ENCODE data around the gene ELAVL1. TPM values are rescaled to one million over a fixed set of nuclear protein-coding genes. Genes with fewer than 3 reads are reported as not detected.

Gene ELAVL1
- total and polyA plus RNA-seq, 2 experiments from 2014 or later = 57.7 to 89.9 TPM

- Histone ChIP-seq H3K4me1 (ENCODE audit: insufficient read depth) (peaks cover 10% of the 10 kb centered on the region), H3K4me3 (peak overlapping the region; percentile 39), H2AFZ (no peak overlapping the region), H3K36me3 (replicated peaks; ENCODE audit: insufficient read depth, low read depth) (no peaks in the 10 kb centered on the region), H3K9me2 (replicated peaks; ENCODE audit: insufficient read depth) (no peaks in the 10 kb centered on the region), H3K4me2 (peak overlapping the region; percentile 93), H3K9me3 (ENCODE audit: low read depth) (no peaks in the 10 kb centered on the region), H3K27ac (peak overlapping the region; percentile 54), H4K20me1 (ENCODE audit: insufficient read depth, poor library complexity, severe bottlenecking) (peaks cover 48% of the 10 kb centered on the region), H3K79me2 (peaks cover 60% of the 10 kb centered on the region), H3K27me3 (no peaks in the 10 kb centered on the region)
- no peak for TF ChIP-seq CTCF (IDR thresholded peaks at IDR 0.05; ENCODE audit: poor library complexity)
- no peak for TF ChIP-seq EZH2 (IDR thresholded peaks at IDR 0.05; ENCODE audit: borderline replicate concordance)
- TF ChIP-seq EZH2phosphoT487 (IDR thresholded peaks at IDR 0.05; ENCODE audit: low read depth, severe bottlenecking, unreplicated experiment) = no peak
- WGBS (ENCODE audit: low lambda C conversion rate, missing lambda C conversion rate) = 1% methylated on average over 31 of the region's 74 CpGs
- DNase-seq (ENCODE audit: low spot score) = peak; percentile 59
Observed at GRCh38 chr19:8004723-8005513, 523 bp downstream of the ELAVL1 start.

- Histone ChIP-seq H3K27ac (peak overlapping the region; percentile 54), H3K36me3 (replicated peaks; ENCODE audit: insufficient read depth, low read depth) (no peaks in the 10 kb centered on the region), H3K4me3 (peak overlapping the region; percentile 39), H2AFZ (no peak overlapping the region), H3K4me1 (ENCODE audit: insufficient read depth) (peaks cover 10% of the 10 kb centered on the region), H3K9me3 (ENCODE audit: low read depth) (no peaks in the 10 kb centered on the region), H3K27me3 (no peaks in the 10 kb centered on the region), H3K9me2 (replicated peaks; ENCODE audit: insufficient read depth) (no peaks in the 10 kb centered on the region), H3K79me2 (peaks cover 69% of the 10 kb centered on the region), H3K4me2 (peak overlapping the region; percentile 93), H4K20me1 (ENCODE audit: insufficient read depth, poor library complexity, severe bottlenecking) (peaks cover 57% of the 10 kb centered on the region)
- no peak for DNase-seq (ENCODE audit: low spot score)
- TF ChIP-seq EZH2phosphoT487 (IDR thresholded peaks at IDR 0.05; ENCODE audit: low read depth, severe bottlenecking, unreplicated experiment) = no peak
- no peak for TF ChIP-seq CTCF (IDR thresholded peaks at IDR 0.05; ENCODE audit: poor library complexity)
- no peak for TF ChIP-seq EZH2 (IDR thresholded peaks at IDR 0.05; ENCODE audit: borderline replicate concordance)
- 75% methylated on average over 6 of the region's 6 CpGs for WGBS (ENCODE audit: low lambda C conversion rate, missing lambda C conversion rate)
Observed at GRCh38 chr19:8004001-8004400, 1.4 kb downstream of the ELAVL1 start.

- WGBS (ENCODE audit: low lambda C conversion rate, missing lambda C conversion rate) = 17% methylated on average over 27 of the region's 27 CpGs
- Histone ChIP-seq H3K4me1 (ENCODE audit: insufficient read depth) (peaks cover 10% of the 10 kb centered on the region), H3K27me3 (no peaks in the 10 kb centered on the region), H3K4me3 (no peak overlapping the region), H3K4me2 (peak overlapping the region; percentile 93), H4K20me1 (ENCODE audit: insufficient read depth, poor library complexity, severe bottlenecking) (peaks cover 75% of the 10 kb centered on the region), H2AFZ (no peak overlapping the region), H3K27ac (peak overlapping the region; percentile 82), H3K79me2 (peaks cover 87% of the 10 kb centered on the region), H3K9me2 (replicated peaks; ENCODE audit: insufficient read depth) (no peaks in the 10 kb centered on the region), H3K36me3 (replicated peaks; ENCODE audit: insufficient read depth, low read depth) (no peaks in the 10 kb centered on the region), H3K9me3 (ENCODE audit: low read depth) (no peaks in the 10 kb centered on the region)
- peak; percentile 87 for DNase-seq (ENCODE audit: low spot score)
- TF ChIP-seq EZH2 (IDR thresholded peaks at IDR 0.05; ENCODE audit: borderline replicate concordance) (no peak), EZH2phosphoT487 (IDR thresholded peaks at IDR 0.05; ENCODE audit: low read depth, severe bottlenecking, unreplicated experiment) (no peak), CTCF (IDR thresholded peaks at IDR 0.05; ENCODE audit: poor library complexity) (peak; percentile 93)
Observed at GRCh38 chr19:8001995-8002849, 3.2 kb downstream of the ELAVL1 start.

Measured in hepatocyte (in vitro differentiated cells).